Measurements from ENCODE around the gene WAS.
"Not testable (repeated sequence)": the region's sequence is repeated elsewhere in the genome, so short reads cannot be mapped to it uniquely, and the experiment has no call there.

The WAS gene

DNA sequence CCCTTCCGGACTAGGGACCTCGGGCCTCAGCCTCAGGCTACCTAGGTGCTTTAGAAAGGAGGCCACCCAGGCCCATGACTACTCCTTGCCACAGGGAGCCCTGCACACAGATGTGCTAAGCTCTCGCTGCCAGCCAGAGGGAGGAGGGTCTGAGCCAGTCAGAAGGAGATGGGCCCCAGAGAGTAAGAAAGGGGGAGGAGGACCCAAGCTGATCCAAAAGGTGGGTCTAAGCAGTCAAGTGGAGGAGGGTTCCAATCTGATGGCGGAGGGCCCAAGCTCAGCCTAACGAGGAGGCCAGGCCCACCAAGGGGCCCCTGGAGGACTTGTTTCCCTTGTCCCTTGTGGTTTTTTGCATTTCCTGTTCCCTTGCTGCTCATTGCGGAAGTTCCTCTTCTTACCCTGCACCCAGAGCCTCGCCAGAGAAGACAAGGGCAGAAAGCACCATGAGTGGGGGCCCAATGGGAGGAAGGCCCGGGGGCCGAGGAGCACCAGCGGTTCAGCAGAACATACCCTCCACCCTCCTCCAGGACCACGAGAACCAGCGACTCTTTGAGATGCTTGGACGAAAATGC is at the start of gene WAS:
TSS of gene WAS (plus strand) at position 389 of the 572 bp plus-strand sequence. CDS start at position 444, 55 bp downstream.
- H3K27me3 ChIP-seq (ENCODE audit: control insufficient read depth, insufficient read depth, low read length) = no peaks in the 10 kb centered on the region
- H3K9ac ChIP-seq (ENCODE audit: low read length) = no peak within 1 kb of the TSS
- H3K4me3 ChIP-seq (ENCODE audit: low read length) = no peak within 1 kb of the TSS
- H3K36me3 ChIP-seq (ENCODE audit: control insufficient read depth, insufficient read depth, low read length) = no peaks in the 10 kb centered on the region
- H3K4me1 ChIP-seq (ENCODE audit: control insufficient read depth, insufficient read depth, low read length) = no peaks in the 10 kb centered on the region
- H3K9me3 ChIP-seq (ENCODE audit: control insufficient read depth, low read length) = no peaks in the 10 kb centered on the region

DNA sequence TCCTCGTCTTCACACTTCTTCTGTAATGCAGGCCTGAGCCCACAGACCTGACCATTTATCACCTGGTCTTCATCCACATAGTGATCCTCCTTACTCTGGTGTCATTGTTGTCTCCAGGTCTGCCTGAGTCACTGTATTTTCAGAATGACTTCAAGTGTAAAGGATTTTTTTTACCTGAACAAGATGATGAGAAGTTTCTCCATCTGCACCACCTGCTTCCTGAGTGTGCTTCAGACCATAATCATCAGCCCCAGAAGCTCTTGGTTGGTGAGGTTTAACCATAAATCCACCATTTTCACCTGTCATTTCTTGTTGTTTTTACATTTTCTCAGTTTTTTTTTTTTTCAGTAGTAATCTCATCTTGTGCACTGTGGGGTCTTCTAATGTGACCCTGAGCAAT is 47.3 kb upstream of the WAS start:
- Histone ChIP-seq H3K36me3 (ENCODE audit: control insufficient read depth, insufficient read depth, low read length) (no peaks in the 10 kb centered on the region), H3K4me3 (ENCODE audit: low read length) (no peak overlapping the region), H3K9me3 (ENCODE audit: control insufficient read depth, low read length) (no peaks in the 10 kb centered on the region), H3K9ac (ENCODE audit: low read length) (no peak overlapping the region), H3K4me1 (ENCODE audit: control insufficient read depth, insufficient read depth, low read length) (peaks cover 7% of the 10 kb centered on the region), H3K27me3 (ENCODE audit: control insufficient read depth, insufficient read depth, low read length) (no peaks in the 10 kb centered on the region)

DNA sequence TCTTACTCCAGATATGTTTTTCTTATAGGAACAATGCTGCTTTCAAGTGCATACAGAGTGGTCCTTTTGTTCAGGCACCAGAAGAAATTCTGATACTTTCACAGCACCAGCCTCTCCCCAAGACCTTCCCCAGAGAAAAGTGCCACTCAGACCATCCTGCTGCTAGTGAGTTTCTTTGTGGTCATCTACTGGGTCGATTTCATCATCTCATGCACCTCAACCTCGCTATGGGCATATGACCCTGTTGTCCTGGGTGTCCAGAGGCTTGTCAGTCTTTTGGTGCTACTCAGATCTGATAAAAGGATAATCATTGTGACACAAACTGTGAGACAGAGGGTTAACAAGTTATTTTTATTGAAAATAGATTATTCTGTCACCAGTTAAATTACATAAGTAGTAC is 46.8 kb upstream of the WAS start:
- Histone ChIP-seq H3K4me3 (ENCODE audit: low read length) (no peak overlapping the region), H3K9ac (ENCODE audit: low read length) (no peak overlapping the region), H3K27me3 (ENCODE audit: control insufficient read depth, insufficient read depth, low read length) (no peaks in the 10 kb centered on the region), H3K4me1 (ENCODE audit: control insufficient read depth, insufficient read depth, low read length) (peaks cover 5% of the 10 kb centered on the region), H3K9me3 (ENCODE audit: control insufficient read depth, low read length) (no peaks in the 10 kb centered on the region), H3K36me3 (ENCODE audit: control insufficient read depth, insufficient read depth, low read length) (no peaks in the 10 kb centered on the region)

- H3K4me1 ChIP-seq (ENCODE audit: control insufficient read depth, insufficient read depth, low read length) = no peaks in the 10 kb centered on the region
- no peak overlapping the region for H3K4me3 ChIP-seq (ENCODE audit: low read length)
- H3K36me3 ChIP-seq (ENCODE audit: control insufficient read depth, insufficient read depth, low read length) = no peaks in the 10 kb centered on the region
- H3K9ac ChIP-seq (ENCODE audit: low read length) = no peak overlapping the region
- H3K9me3 ChIP-seq (ENCODE audit: control insufficient read depth, low read length) = no peaks in the 10 kb centered on the region
- no peaks in the 10 kb centered on the region for H3K27me3 ChIP-seq (ENCODE audit: control insufficient read depth, insufficient read depth, low read length)
These were observed 37.9 kb upstream of the WAS start for GRCh38 chrX:48645669-48646068.

GRCh38 chrX:48648336-48648751 is 35.3 kb upstream of the WAS start:
- Histone ChIP-seq H3K27me3 (ENCODE audit: control insufficient read depth, insufficient read depth, low read length) (no peaks in the 10 kb centered on the region), H3K36me3 (ENCODE audit: control insufficient read depth, insufficient read depth, low read length) (no peaks in the 10 kb centered on the region), H3K9me3 (ENCODE audit: control insufficient read depth, low read length) (no peaks in the 10 kb centered on the region), H3K4me3 (ENCODE audit: low read length) (no peak overlapping the region), H3K4me1 (ENCODE audit: control insufficient read depth, insufficient read depth, low read length) (no peaks in the 10 kb centered on the region), H3K9ac (ENCODE audit: low read length) (no peak overlapping the region)

DNA sequence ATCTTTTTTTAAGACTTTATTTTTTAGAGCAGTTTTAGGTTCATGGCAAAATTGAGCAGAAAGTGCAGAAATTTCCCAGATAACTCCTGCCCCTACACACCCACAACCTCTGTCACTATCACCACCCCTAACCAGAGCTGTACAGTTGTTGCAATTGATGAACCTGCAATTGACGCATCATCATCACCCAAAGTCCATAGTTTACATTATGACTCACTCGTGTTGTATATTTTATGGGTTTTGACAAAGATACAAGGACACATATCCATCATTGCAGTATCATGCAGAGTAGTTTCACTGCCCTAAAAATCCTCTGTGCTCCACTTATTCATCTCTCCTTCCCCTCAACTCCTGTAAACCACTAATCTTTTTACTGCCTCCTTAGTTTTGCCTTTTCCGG is 34.5 kb upstream of the WAS start:
- H3K4me1 ChIP-seq (ENCODE audit: control insufficient read depth, insufficient read depth, low read length) = no peaks in the 10 kb centered on the region
- H3K36me3 ChIP-seq (ENCODE audit: control insufficient read depth, insufficient read depth, low read length) = no peaks in the 10 kb centered on the region
- H3K4me3 ChIP-seq (ENCODE audit: low read length) = no peak overlapping the region
- H3K9me3 ChIP-seq (ENCODE audit: control insufficient read depth, low read length) = no peaks in the 10 kb centered on the region
- no peaks in the 10 kb centered on the region for H3K27me3 ChIP-seq (ENCODE audit: control insufficient read depth, insufficient read depth, low read length)
- H3K9ac ChIP-seq (ENCODE audit: low read length) = no peak overlapping the region

DNA sequence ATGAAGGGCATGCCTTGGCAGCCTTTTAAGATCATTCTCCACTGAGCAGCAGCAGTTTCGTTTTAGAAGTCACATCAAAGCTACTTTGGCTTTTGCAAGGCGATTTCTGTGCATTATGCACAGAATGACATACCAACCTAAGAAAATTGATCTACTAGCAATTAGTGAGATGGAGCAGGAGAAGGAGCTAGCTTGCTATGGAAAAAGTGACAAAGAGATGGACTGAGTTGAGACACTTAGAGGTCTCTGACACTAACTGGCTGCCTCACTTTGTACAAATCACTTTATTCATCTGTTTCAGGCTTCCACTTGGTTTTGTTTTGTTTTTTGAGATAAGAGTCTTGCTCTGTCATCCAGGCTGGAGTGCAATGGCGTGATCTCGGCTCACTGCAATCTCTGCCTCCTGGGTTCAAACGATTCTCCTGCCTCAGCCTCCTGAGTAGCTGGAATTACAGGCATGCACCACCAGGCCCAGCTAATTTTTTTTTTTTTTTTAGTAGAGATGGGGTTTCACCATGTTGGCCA is 31.5 kb upstream of the WAS start:
- H3K9me3 ChIP-seq (ENCODE audit: control insufficient read depth, low read length); H3K4me1 ChIP-seq (ENCODE audit: control insufficient read depth, insufficient read depth, low read length); H3K9ac ChIP-seq (ENCODE audit: low read length); H3K27me3 ChIP-seq (ENCODE audit: control insufficient read depth, insufficient read depth, low read length); H3K36me3 ChIP-seq (ENCODE audit: control insufficient read depth, insufficient read depth, low read length); H3K4me3 ChIP-seq (ENCODE audit: low read length): not testable (repeated sequence)

GRCh38 chrX:48654746-48655145 is 28.9 kb upstream of the WAS start:
- not testable (repeated sequence) for H3K27me3 ChIP-seq (ENCODE audit: control insufficient read depth, insufficient read depth, low read length); H3K4me1 ChIP-seq (ENCODE audit: control insufficient read depth, insufficient read depth, low read length); H3K9me3 ChIP-seq (ENCODE audit: control insufficient read depth, low read length); H3K9ac ChIP-seq (ENCODE audit: low read length); H3K4me3 ChIP-seq (ENCODE audit: low read length); H3K36me3 ChIP-seq (ENCODE audit: control insufficient read depth, insufficient read depth, low read length)

DNA sequence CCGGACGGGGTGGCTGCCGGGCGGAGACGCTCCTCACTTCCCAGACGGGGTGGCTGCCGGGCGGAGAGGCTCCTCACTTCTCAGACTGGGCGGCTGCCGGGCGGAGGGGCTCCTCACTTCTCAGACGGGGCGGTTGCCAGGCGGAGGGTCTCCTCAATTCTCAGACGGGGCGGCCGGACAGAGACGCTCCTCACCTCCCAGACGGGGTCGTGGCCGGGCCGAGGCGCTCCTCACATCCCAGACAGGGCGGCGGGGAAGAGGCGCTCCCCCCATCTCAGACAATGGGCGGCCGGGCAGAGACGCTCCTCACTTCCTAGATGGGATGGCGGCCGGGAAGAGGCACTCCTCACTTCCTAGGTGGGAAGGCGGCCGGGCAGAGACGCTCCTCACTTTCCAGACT is 23.9 kb upstream of the WAS start:
- not testable (repeated sequence) for H3K4me1 ChIP-seq (ENCODE audit: control insufficient read depth, insufficient read depth, low read length); H3K4me3 ChIP-seq (ENCODE audit: low read length); H3K36me3 ChIP-seq (ENCODE audit: control insufficient read depth, insufficient read depth, low read length); H3K27me3 ChIP-seq (ENCODE audit: control insufficient read depth, insufficient read depth, low read length); H3K9me3 ChIP-seq (ENCODE audit: control insufficient read depth, low read length); H3K9ac ChIP-seq (ENCODE audit: low read length)

- Histone ChIP-seq H3K27me3 (ENCODE audit: control insufficient read depth, insufficient read depth, low read length) (no peaks in the 10 kb centered on the region), H3K4me3 (ENCODE audit: low read length) (no peak overlapping the region), H3K36me3 (ENCODE audit: control insufficient read depth, insufficient read depth, low read length) (no peaks in the 10 kb centered on the region), H3K4me1 (ENCODE audit: control insufficient read depth, insufficient read depth, low read length) (no peaks in the 10 kb centered on the region), H3K9me3 (ENCODE audit: control insufficient read depth, low read length) (no peaks in the 10 kb centered on the region), H3K9ac (ENCODE audit: low read length) (no peak overlapping the region)
These were observed 20.4 kb upstream of the WAS start for GRCh38 chrX:48663241-48663640.

GRCh38 chrX:48664156-48664555 is 19.4 kb upstream of the WAS start:
- Histone ChIP-seq H3K4me1 (ENCODE audit: control insufficient read depth, insufficient read depth, low read length) (no peaks in the 10 kb centered on the region), H3K36me3 (ENCODE audit: control insufficient read depth, insufficient read depth, low read length) (no peaks in the 10 kb centered on the region), H3K9me3 (ENCODE audit: control insufficient read depth, low read length) (no peaks in the 10 kb centered on the region), H3K9ac (ENCODE audit: low read length) (no peak overlapping the region), H3K4me3 (ENCODE audit: low read length) (no peak overlapping the region), H3K27me3 (ENCODE audit: control insufficient read depth, insufficient read depth, low read length) (no peaks in the 10 kb centered on the region)

GRCh38 chrX:48665991-48666390 is 17.6 kb upstream of the WAS start:
- Histone ChIP-seq H3K9me3 (ENCODE audit: control insufficient read depth, low read length) (no peaks in the 10 kb centered on the region), H3K4me3 (ENCODE audit: low read length) (no peak overlapping the region), H3K4me1 (ENCODE audit: control insufficient read depth, insufficient read depth, low read length) (no peaks in the 10 kb centered on the region), H3K36me3 (ENCODE audit: control insufficient read depth, insufficient read depth, low read length) (no peaks in the 10 kb centered on the region), H3K27me3 (ENCODE audit: control insufficient read depth, insufficient read depth, low read length) (no peaks in the 10 kb centered on the region), H3K9ac (ENCODE audit: low read length) (no peak overlapping the region)

- H3K36me3 ChIP-seq (ENCODE audit: control insufficient read depth, insufficient read depth, low read length) = no peaks in the 10 kb centered on the region
- H3K4me1 ChIP-seq (ENCODE audit: control insufficient read depth, insufficient read depth, low read length) = no peaks in the 10 kb centered on the region
- H3K4me3 ChIP-seq (ENCODE audit: low read length) = no peak overlapping the region
- H3K27me3 ChIP-seq (ENCODE audit: control insufficient read depth, insufficient read depth, low read length) = no peaks in the 10 kb centered on the region
- H3K9ac ChIP-seq (ENCODE audit: low read length) = no peak overlapping the region
- H3K9me3 ChIP-seq (ENCODE audit: control insufficient read depth, low read length) = no peaks in the 10 kb centered on the region
These were observed 16.9 kb upstream of the WAS start for GRCh38 chrX:48666649-48667048.

All from mucosa of stomach (tissue), 1 donor.